ENCODE measurements around the gene RAB11A.

Gene RAB11A

DNA sequence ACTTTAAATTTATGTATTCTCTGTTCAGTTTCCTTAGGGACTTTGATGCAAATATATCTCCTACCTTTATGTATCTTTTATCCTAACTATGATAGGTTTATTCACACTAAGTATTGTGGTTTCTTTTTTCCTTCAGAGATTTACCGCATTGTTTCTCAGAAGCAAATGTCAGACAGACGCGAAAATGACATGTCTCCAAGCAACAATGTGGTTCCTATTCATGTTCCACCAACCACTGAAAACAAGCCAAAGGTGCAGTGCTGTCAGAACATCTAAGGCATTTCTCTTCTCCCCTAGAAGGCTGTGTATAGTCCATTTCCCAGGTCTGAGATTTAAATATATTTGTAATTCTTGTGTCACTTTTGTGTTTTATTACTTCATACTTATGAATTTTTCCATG lies 18.3 kb downstream of the RAB11A start:
- DNase-seq, result no peak

DNA sequence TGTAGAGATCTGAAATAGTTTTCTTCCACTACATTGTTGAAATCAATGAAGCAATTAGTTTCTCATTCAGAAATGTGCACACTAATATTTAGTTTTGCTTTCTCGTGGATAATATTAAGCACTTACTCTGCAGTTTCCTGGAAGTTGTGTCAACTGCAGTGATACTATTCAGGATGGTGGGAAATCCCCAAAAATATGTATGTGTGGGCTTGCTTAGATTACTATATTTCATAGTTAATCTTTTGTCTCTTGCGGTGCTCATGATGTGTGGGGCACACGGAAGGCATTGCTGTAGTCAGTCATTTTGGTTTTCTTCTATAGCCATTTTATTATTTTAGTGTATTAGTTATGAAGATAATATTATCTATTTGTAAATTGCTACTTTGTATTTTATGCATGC lies 19.7 kb downstream of the RAB11A start:
- no peak for DNase-seq

DNA sequence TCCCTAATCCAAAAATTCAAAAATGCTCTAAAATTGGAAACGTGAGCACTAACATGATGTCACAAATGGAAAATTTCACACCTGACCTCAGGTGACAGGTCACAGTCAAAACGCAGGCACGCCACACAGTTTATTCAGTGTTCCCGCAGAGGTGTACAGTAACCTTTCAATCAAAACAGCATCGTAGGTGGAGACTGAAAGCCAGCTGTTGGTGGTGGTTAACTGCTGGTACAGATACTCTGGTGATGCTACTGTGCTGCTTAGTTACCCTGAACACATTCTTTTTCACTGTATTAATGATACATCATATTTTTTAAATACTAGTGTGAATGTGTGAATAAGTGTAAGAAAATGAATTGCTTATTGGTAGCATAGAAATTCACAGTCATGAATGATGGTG lies 23.8 kb downstream of the RAB11A start:
- no peak for DNase-seq

DNA sequence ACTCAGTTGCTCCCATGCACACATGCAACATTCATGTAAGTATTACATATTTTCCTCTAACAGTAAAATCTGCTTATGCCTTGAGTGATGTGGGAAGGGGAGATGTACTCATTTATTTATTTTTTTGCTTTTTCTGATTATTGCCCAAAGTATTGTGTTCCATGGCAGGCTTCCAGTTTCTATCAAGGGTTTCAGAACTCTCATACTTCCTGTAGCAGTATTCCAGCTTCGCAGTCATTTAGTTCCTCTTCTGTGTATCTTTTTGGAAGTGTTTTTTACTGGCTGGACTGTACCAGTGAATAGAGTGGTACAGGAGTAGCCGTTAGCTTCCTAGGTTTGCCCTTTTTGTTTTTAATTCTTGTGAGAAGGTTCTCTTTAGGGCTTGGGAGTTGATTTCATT lies 26.9 kb downstream of the RAB11A start:
- DNase-seq, result no peak

DNA sequence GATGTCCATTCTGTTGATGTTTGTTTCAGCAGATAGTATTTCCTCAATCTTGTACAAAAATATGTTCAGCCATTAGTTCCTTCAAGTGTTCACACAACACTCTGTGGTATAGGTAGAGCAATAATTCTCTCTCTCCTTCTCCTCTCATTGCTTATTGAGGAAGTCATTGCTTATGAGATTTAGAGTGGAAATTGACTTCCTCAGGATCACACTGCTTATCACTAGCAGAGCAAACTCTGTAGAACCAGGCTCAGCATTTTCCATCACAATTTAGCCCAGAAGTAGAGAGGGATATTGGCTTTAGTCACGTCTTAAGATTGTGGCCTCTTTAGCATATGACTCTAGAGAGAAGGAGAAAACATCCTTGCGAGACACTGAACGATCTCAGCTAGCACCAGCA lies 31.2 kb downstream of the RAB11A start:
- no peak for DNase-seq

DNA sequence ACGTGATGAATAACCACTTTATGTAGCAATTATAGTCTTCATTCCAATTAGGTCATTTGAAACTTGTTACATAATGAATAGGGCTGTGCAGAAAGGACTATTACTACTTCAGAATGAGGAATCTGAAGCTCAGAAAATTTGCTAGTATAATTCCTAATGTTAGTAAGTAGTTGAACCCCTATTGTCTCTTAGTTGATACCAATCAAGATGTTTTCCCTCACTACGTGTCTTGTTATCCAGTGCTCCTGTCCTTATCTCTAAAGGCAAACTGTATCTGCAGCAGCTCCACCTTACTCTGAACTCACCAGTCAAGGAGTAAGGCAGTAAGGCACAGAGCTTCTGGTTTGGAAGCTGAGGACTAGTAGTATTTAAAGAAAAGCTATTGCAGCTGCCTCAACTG lies 32.0 kb downstream of the RAB11A start:
- no peak for DNase-seq

DNA sequence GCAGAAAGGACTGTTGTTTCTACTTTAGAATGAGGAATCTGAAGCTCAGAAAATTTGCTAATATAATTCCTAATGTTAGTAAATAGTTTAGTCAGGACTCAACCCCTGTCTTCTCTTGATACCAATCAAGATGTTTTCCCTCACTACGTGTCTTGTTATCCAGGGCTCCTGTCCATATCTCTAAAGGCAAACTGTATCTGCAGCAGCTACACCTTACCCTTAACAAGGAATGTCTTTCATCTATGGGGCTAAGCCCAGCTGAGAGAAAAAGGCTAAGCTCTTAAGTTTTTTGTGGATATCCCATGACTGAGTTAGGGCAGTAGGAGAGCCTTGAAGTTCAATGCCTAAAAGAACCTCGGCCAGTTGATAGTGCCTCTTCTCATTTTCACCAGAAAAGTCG lies 32.5 kb downstream of the RAB11A start:
- DNase-seq, result no peak

DNA sequence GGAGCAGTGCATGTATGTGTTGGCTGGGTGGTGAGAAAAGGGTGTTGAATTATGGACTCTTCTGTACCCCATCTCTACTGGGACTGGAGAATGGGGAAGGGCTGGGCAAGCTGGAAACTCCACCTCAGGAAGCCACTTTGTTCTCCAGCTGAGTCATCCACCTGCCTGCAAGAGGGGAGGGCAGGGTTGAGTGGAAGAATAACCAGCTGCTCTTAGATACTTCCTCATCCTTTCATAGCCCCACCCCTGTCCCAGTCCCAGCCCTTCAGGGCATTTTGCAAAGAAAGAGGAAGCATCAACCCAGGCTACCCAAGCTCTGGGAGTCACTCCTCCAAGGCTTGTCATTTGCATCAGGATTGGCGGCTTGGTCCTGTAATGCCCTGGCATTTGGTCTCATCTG lies 33.1 kb downstream of the RAB11A start:
- DNase-seq, result no peak

DNA sequence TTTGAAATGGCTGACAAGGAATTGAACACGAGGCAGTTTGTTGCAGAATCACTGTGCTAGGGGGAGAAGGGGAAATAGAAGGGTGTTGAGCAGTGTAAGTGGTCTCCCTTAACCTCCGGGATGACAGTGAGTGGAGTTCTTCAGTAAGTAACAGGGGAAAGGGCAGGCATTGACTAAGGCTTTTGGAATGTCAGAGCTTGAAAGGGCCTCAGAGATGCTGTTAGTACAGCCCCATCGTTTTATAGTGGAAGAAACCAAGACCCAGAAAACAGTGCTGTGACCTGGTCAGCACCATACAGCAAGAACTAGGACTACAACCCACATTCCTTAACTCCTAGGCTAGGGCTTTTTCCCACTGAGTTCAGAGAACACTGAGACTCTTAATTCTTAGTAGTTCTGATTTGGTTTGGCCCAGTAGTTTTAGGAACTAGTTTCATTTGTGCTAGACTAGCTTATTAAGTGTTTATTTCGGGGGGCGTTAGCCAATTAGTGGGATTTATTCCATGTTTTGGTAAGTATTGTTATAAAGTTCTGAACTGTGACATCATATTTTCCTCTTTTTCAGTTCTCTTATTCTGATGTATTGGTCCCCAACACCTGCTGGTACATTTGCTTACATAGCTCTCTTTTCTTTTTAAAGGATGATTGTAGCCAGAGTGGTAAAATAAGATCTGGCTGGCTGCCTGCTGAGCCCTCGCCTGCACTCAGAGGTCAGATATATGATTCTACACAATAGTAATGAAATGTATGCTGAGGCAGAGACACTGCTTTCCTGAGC lies 34.2 kb downstream of the RAB11A start:
- no peak for DNase-seq

DNA sequence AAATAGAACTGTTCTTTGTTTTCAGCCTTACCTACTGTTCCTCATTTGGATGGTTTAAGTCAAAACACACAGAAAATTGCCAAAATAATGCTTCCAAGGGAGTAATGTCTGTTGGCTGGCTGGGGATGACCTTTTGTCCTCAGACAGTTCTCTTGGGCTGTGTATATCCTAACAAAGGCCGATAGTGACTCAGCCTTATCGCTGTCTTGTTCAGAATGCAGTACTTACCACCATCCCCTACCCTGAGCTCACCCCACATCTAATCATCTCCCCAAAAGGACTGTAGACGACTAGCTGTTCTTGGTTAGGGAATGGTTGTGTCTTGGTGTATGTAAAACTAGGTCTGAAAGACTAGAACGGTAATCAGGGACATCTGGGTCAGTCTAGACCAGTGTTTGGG lies 35.0 kb downstream of the RAB11A start:
- DNase-seq, result no peak

DNA sequence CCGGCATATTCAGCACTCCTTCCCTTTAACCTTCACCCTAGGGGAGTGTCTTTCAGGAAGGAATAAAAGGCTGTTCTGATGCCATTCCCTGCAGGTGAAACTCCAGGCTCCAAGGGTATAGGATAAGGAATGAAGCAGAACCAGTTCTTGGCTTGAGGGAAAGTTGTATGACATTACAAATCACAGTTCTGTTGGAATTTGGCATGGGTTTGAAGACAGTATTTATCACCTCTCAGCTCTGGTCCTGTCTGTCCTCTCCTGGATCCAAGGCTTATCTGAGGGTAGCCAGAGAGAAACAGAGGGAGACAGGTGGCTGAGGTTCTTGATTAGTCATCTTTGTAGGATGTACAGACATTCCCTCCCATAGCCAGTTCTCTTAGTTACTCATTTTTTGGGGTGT lies 37.1 kb downstream of the RAB11A start:
- no peak for DNase-seq

DNA sequence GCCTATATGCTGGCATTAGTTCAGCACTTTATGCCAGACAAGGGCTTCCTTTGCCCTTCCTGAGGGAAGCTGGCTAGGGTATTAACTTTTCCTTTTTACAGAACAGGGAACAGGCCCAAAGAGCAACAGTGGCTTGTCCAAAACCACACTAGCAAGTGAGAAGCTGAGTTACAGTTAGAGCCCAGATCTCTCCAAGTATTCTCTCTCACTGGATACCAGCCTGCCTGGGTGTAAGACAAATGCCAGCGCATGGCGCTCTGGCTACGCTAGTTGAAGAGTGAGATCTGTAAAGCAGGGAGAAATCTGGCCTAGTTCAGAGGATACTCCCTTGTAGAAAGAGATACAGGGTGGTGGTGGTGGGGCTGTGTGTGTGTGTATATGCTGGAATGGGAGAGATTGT lies 38.4 kb downstream of the RAB11A start:
- DNase-seq, result no peak

DNA sequence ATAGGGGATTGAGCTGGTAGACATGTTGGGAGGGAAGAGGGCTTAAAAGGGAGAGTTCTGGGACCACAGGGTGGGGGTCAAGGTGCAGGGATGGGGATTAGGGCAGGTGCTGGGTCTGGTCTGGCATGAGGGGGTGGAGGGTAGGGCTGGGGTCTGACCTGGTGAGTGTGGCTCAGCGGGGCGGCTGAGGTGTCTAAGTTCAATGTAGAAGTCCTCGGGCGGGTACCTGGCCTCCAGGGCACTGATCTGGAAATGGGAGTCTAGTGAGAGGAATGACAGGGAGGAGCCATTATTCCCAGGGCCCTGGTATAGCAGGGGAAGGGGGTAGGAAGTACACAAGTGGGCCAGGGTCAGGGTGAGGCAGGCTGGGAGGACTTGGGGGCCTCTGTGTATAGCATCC lies 39.6 kb downstream of the RAB11A start:
- DNase-seq, result no peak

DNA sequence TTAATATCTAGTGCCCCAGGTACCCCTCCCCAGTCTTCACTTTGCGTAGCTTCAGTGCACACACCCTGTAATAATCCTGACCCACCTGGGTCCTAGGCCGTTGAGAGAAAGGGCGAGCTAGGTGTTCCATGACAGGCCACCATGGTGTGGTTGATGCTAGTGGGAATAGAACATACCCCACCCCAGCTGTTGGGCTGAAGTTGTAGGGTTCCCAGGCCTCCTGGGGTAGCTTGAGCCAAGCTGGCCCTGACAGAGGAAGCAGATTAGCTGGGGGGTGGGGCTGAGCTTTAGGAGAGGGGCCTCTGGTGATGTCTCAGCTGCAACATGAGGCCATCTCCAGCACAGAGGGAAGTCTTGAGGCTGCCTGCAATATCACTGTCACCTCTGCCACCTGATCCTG lies 40.5 kb downstream of the RAB11A start:
- DNase-seq, result no peak

DNA sequence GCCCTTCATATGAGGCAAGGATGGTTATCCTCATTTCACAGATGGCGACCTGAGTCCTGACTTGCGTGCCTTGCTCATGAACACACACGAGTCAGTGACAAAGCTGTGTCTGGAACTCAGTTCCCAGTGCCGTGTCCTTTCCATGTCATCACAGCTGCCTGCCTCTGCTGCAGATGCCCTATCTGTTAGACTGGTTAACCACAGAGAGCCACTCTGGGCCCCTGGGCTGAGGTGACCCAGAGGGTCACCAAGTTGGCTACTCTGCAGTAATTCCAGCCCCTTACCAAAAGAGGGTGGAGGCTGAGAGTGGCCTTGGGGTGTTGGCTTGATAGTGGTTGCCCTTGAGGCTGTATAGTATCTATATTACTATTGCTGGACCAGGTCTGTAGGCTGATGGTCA lies 41.0 kb downstream of the RAB11A start:
- DNase-seq, result no peak

DNA sequence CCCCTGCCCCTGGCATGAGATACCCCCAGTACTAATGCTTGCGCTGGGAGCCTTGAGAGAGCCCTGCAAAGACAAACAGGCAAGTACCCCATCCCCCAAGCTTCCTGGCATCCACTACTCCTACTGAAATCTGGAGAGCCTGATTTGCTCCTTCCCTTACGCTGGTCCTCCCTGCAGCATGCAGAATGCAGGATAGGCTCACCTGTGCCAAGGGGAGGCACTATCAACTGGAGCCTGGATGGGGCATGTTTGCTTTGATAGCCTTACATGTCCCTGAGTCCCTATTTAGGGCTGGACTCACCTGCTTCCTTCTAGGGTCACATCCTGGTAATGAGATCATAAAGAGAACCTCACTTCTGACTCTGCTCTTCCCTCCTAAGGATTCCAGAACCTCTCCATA lies 42.9 kb downstream of the RAB11A start:
- no peak for DNase-seq

DNA sequence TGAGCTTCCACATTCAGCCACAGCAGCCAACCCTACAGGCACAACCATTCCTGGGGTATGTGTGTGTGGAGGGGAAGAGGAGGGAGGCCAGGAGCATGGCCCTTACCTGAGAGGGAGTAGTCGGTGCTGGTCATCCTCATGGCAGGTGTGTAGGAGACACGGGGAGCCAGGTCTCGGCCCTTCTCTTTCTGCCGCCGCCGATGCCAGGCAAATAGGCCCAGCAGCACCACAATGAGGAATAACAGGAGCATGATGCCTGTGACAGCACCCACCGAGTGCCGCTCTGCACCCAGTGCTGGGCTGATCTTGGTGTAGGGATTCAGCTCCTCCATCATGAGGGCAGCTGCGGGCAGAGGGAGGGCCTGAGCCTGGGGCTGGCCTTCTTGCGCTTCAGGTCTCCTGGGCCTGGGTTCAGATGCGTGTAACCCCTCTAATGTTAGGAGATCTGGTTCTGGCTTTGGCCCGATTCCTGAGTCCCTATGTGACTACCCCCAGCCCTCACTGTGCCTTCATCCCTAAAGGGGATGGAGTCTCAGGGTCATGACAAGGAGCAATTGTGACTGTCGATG lies 44.4 kb downstream of the RAB11A start:
- DNase-seq, result no peak

DNA sequence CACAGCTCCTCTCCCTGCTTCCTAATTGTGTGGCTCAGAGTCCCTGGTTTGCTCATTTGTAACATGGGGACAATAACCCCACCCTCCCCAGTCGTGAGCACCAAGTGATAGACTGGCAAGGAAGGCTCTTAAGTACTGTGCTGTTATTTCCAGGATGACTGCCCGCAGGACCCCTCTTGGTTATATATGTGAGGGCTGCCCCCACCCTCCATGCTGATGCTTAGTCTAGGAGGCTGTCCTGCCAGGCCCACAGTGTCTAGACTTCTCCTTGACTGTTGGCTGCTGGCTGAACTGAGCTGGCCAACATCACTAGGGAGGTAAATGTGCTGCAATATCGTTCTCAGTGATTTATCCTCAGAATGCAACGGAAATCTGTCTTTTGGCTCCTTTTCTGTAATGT lies 45.1 kb downstream of the RAB11A start:
- DNase-seq, result no peak

DNA sequence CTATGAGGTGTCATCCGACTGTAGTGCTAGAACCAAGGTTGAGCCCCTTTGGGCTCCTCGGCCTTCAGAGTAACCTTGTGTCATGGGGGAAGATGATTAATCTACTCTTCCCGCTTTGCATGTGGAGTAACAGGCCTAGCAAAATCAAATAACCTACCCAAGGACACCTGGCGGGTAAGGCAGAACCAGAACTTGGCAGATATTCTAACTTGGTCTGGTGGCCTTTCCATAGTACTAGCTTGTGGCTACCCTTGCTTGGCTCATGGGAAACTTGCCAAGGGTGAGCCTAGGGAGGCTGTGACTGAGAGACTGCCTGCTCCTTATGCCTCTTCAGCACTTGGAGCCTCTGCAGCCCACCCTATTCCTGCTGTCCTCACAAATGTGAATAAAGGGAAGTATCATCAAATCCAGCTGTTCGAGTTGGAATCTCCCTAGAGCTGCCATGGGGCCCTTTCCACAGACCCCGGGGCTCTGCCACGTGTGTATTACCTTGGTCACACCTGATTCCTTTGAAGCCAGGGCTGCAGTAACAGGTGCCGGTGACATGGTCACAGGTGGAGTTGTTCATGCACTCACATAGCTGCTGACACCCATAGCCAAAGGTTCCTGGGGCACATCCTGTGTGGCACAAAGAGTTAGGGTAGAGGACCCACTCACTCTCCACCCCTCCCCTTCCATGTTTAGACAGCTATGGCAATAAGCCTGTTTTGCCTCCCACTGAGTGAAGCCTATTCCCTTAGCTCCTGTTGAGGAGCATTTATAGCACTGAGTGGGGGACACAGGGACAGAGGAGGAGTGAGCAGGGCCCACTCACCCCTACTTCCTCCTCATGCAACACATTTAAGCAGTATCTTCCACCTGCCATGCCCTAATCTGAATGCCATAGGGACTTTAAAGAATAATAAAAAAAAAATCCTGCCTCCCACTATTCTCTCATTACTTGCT lies 46.0 kb downstream of the RAB11A start:
- no peak for DNase-seq

DNA sequence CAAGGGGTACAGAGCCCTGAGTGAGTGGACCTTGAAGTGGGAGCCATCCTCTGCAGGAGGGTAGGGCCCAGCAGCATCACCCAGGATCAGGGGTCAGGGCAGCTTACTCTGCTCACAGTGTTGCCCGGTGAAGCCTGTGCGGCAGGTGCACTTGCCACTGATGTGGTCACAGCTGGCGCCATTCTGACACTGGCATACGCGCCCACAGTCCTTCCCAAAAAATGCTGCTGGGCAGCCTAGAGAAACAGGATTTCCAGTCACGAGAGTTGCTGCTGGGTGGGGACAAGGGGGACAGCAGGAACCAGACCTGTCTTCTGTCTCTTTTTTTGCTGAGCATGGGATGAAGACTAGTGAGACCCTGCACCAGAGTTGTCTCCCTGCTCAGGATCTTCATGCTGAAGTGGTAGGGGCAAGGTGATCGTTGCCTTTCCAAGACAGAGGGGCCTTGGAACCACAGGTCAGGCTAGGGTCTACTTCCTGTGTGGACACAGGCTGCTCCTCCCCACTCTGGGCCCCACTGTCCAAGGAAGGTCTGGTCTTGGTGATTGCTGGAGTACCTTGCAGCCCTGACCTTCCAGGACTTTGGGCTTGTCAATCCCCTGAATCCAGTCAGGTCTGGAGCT lies 46.9 kb downstream of the RAB11A start:
- no peak for DNase-seq

DNA sequence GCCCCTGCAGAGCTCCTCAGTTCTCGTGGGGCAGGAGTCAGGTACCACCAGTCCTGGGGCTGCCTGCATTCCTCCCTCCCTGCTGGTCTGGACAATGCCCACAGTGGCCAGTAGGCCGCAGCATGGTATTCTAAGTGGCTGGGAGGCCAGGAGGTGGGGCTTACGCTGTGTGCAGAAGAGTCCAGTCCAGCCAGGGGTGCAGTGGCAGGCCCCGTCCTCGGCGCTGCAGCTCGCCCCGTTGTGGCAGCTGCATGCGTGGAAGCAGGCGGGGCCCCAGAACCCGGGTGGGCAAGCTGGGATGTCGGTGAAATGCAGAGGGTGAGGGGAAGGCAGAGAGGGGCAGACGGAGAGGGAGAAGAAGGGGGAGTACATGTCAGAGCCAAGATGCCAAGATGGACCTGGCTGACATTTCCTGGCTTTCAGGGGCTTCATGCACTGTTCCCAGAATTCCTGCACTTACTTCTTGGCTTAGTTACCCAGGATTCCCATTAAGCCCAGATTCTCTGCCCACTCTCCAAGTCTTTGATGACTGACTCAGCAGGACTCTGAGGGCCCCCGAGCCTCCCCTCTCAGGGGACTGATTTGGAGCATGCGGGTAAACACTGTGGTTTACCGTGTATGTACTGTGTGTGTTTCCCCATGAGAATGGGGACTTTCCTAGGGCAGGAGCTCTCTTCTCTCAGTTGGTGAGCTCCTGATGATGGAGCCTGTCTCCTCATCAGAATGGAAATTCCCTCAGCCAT lies 47.5 kb downstream of the RAB11A start:
- no peak for DNase-seq

DNA sequence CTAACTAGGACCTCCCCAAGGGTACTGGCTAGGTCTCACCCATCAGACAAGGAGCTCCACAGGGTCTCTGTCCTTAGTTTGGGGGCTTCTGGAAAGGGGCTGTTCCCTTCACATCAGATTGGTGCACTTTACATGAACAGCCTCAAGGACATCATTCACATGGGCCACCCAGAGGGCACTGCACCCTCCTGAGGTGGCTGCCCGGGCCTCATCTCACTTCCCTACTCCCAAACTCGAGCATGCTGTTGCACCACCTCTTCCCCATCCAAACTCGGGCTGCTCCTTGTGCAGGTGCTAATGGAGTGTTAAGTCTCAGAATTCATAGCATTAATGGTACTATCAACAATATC lies 48.1 kb downstream of the RAB11A start:
- no peak for DNase-seq

DNA sequence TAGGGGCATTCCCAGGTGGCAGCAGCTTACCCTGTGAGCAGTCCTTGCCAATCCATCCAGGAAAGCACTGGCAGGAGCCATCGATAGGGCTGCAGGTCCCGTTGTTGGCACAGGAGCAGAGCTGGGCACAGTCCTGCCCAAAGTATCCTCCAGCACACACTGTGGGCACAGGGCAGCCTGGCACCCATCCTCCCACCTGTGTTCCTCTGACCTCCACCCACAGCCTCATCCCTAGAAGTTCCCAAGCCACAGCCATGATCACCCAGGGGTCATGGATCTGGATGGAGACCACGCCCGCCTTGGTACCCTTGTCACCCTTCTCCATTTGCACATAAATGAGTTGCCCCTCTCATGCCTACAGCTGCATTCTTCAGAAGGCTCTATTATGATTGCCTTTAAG lies 48.6 kb downstream of the RAB11A start:
- DNase-seq, result no peak
